Upper lobe of right lung (tissue), 1 donor: ENCODE data around the gene EMP3. TPM values are rescaled to one million over a fixed set of nuclear protein-coding genes. Genes with fewer than 3 reads are reported as not detected.

Experiments
- ATAC-seq: fragments of 200-7000 bp; cut with Tn5 transposase; one replicate; pipeline ENCODE4 v1.9.1; 2020; ENCODE audit warnings: mild to moderate bottlenecking, moderate library complexity
- DNase-seq: peaks from one replicate; pipeline ENCODE4 v3.0.0-alpha.2; 2020
- H3K27ac ChIP-seq: fragments of 200-600 bp; one replicate; pipeline ENCODE4 v1.8.0; 2022
- H3K27me3 ChIP-seq: fragments of 200-600 bp; one replicate; pipeline ENCODE4 v1.8.0; 2022; ENCODE audit warnings: mild to moderate bottlenecking
- H3K36me3 ChIP-seq: fragments of 200-600 bp; one replicate; pipeline ENCODE4 v1.8.0; 2022
- H3K4me1 ChIP-seq: fragments of 200-600 bp; one replicate; pipeline ENCODE4 v1.8.0; 2022
- H3K4me3 ChIP-seq: fragments of 200-600 bp; one replicate; pipeline ENCODE4 v1.8.0; 2022; ENCODE audit warnings: mild to moderate bottlenecking
- H3K9me3 ChIP-seq: fragments of 200-600 bp; one replicate; pipeline ENCODE4 v1.8.0; 2022
- CTCF ChIP-seq: fragments of 200-600 bp; IDR thresholded peaks from one replicate; pipeline ENCODE4 v1.8.0; 2022; ENCODE audit warnings: antibody characterized with exemption
- intact Hi-C: fragments of 100-400 bp; cut with DNase I; formaldehyde crosslinking; loops from one replicate; pipeline ENCODE4 v1.11.0; 2022
- long read RNA-seq: library from polyadenylated mRNA; unstranded; transcript quantifications from one replicate; pipeline ENCODE4 v2.0.0, GENCODE V29; 2021
- total RNA-seq: library from RNA; stranded (reverse); fragmentation: NEBNext Ultra II Directional; extraction: Animal tissue kit (Norgen Biotek cat#: 25700); gene quantifications from one replicate; pipeline ENCODE4 v1.2.1, GENCODE V29; 2021
- donor health status: DM: no; HTN: yes; CAD: no; lungs with severe emphysema.

The EMP3 gene
- 87.8 TPM for total RNA-seq
- long read RNA-seq, transcript EMP3-201 (5 exons, 876 nt), result major isoform, 57 of 64 reads
- long read RNA-seq, partial matches to known transcripts, result 1 of 64 reads
- long read RNA-seq, other reads (novel, unspliced or antisense), result 4 of 64 reads

GRCh38 chr19:48325265-48325910 lies at the start of gene EMP3:
Gene EMP3, plus strand, starts transcription at chr19:48325552. Its CDS starts 1,293 bp downstream, at chr19:48326845.
- peak within 1 kb of the TSS; percentile 54 for H3K4me3 ChIP-seq
- peak within 1 kb of the TSS; percentile 74 for H3K27ac ChIP-seq
- no peaks in the 10 kb centered on the region for H3K9me3 ChIP-seq
- no peaks in the 10 kb centered on the region for H3K27me3 ChIP-seq
- intact Hi-C loops, result no loop called here
- no peaks in the 10 kb centered on the region for H3K36me3 ChIP-seq
- ATAC-seq, result peak; percentile 24
- DNase-seq, result peak; percentile 87
- no peak for TF ChIP-seq CTCF
- peaks cover 61% of the 10 kb centered on the region for H3K4me1 ChIP-seq

GRCh38 chr19:48279747-48280146 lies 45.6 kb upstream of the EMP3 start:
- TF ChIP-seq CTCF, result no peak
- Histone ChIP-seq H3K9me3 (no peaks in the 10 kb centered on the region), H3K36me3 (no peaks in the 10 kb centered on the region), H3K4me1 (no peaks in the 10 kb centered on the region), H3K27me3 (no peaks in the 10 kb centered on the region), H3K27ac (no peak overlapping the region), H3K4me3 (no peak overlapping the region)
- intact Hi-C loops, result no loop called here
- no peak for ATAC-seq
- peak; percentile 39 for DNase-seq

GRCh38 chr19:48283908-48284307 lies 41.4 kb upstream of the EMP3 start:
- intact Hi-C loops, result no loop called here
- H3K27me3 ChIP-seq, result no peaks in the 10 kb centered on the region
- no peaks in the 10 kb centered on the region for H3K36me3 ChIP-seq
- no peaks in the 10 kb centered on the region for H3K4me1 ChIP-seq
- no peak for DNase-seq
- no peak overlapping the region for H3K4me3 ChIP-seq
- no peak overlapping the region for H3K27ac ChIP-seq
- TF ChIP-seq CTCF, result no peak
- ATAC-seq, result no peak
- no peaks in the 10 kb centered on the region for H3K9me3 ChIP-seq

- ATAC-seq, result no peak
- intact Hi-C loops, result no loop called here
Observed at GRCh38 chr19:48284896-48285295, 40.5 kb upstream of the EMP3 start.

GRCh38 chr19:48287748-48288147 lies 37.6 kb upstream of the EMP3 start:
- Histone ChIP-seq H3K36me3 (no peaks in the 10 kb centered on the region), H3K4me1 (peaks cover 7% of the 10 kb centered on the region), H3K9me3 (no peaks in the 10 kb centered on the region), H3K27me3 (no peaks in the 10 kb centered on the region), H3K27ac (no peak overlapping the region), H3K4me3 (no peak overlapping the region)
- TF ChIP-seq CTCF, result no peak
- DNase-seq (no peak), ATAC-seq (no peak)
- intact Hi-C loops, result no loop called here

More at GRCh38 chr19:48284896-48285295, 40.5 kb upstream of the EMP3 start:
- H3K4me1 ChIP-seq, result no peaks in the 10 kb centered on the region
- H3K4me3 ChIP-seq, result no peak overlapping the region
- no peaks in the 10 kb centered on the region for H3K36me3 ChIP-seq
- no peaks in the 10 kb centered on the region for H3K27me3 ChIP-seq
- no peaks in the 10 kb centered on the region for H3K9me3 ChIP-seq
- H3K27ac ChIP-seq, result no peak overlapping the region
- DNase-seq, result no peak
- no peak for TF ChIP-seq CTCF
